Stimulated activated CD8-positive, alpha-beta memory T cell treated with anti-CD3 and anti-CD28 coated beads, Interleukin-7, amount 100 ng/mL, for 1 hour (primary cell): ENCODE measurements around the gene UBALD1.
"Not testable (repeated sequence)": the region's sequence is repeated elsewhere in the genome, so short reads cannot be mapped to it uniquely, and the experiment has no call there.

Experiments
- DNase-seq, 2 donors: peaks; one replicate each; pipeline ENCODE4 v3.0.0-alpha.2; 2020; ENCODE audit warnings: low read depth in 2 of 2

Gene UBALD1

GRCh38 chr16:4599037-4599436, 15.7 kb downstream of the UBALD1 start:
- DNase-seq, result no peak

GRCh38 chr16:4597174-4597573, 17.5 kb downstream of the UBALD1 start:
- DNase-seq, result no peak

GRCh38 chr16:4594433-4595410, 20.0 kb downstream of the UBALD1 start:
- no peak for DNase-seq

GRCh38 chr16:4593086-4593485, 21.6 kb downstream of the UBALD1 start:
- no peak for DNase-seq

- DNase-seq, result no peak
Measured at GRCh38 chr16:4591706-4592470, 22.8 kb downstream of the UBALD1 start.

GRCh38 chr16:4591191-4591590, 23.5 kb downstream of the UBALD1 start:
- no peak for DNase-seq

- DNase-seq, result no peak
Measured at GRCh38 chr16:4588961-4589360, 25.7 kb downstream of the UBALD1 start.

GRCh38 chr16:4588386-4588785, 26.3 kb downstream of the UBALD1 start:
- no peak for DNase-seq

GRCh38 chr16:4586291-4586690, 28.4 kb downstream of the UBALD1 start:
- no peak for DNase-seq

- DNase-seq, result no peak
Measured at GRCh38 chr16:4583906-4584305, 30.8 kb downstream of the UBALD1 start.

GRCh38 chr16:4580250-4580649, 34.4 kb downstream of the UBALD1 start:
- DNase-seq, result no peak

GRCh38 chr16:4578961-4579530, 35.6 kb downstream of the UBALD1 start:
- DNase-seq, result no peak

- no peak for DNase-seq
Measured at GRCh38 chr16:4576008-4576407, 38.7 kb downstream of the UBALD1 start.

- no peak for DNase-seq
Measured at GRCh38 chr16:4574919-4575705, 39.6 kb downstream of the UBALD1 start.

GRCh38 chr16:4573926-4574325, 40.8 kb downstream of the UBALD1 start:
- not testable (repeated sequence) for DNase-seq

- no peak for DNase-seq
Measured at GRCh38 chr16:4572715-4573114, 42.0 kb downstream of the UBALD1 start.

- no peak for DNase-seq
Measured at GRCh38 chr16:4570688-4571321, 43.9 kb downstream of the UBALD1 start.

- DNase-seq, result no peak
Measured at GRCh38 chr16:4570086-4570485, 44.6 kb downstream of the UBALD1 start.

GRCh38 chr16:4566144-4566543, 48.5 kb downstream of the UBALD1 start:
- no peak for DNase-seq

- DNase-seq, result no peak
Measured at GRCh38 chr16:4564661-4565267, 49.9 kb downstream of the UBALD1 start.

- DNase-seq, result no peak
Measured at GRCh38 chr16:4561596-4561995, 53.1 kb downstream of the UBALD1 start.
